ENCODE data around the gene ANK3. TPM values are rescaled to one million over a fixed set of nuclear protein-coding genes. Genes with fewer than 3 reads are reported as not detected.

The ANK3 gene
- total RNA-seq, 6 experiments from 2014 or later: not detected

DNA sequence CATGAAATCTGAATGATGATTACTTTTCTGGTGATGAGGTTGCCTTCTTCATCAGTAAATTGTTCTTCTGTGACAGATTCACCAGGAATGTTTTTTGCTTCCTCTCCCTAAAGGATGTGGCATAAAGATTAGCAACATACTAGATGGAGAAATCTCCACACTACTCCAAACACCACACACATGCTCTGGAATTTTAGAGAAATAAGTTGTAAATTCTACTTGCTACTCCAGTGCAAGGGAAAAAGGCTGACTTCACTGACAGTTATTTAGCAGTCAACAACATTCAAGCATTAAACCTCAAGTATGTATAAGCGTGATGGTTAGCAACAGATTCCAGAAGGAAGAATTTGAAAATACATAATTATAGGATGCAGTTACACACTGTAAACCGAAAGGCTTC, 345.4 kb downstream of the ANK3 start:
- H3K27ac Mint-ChIP-seq: no peak overlapping the region
- H3K4me1 Mint-ChIP-seq (ENCODE audit: low read depth): peaks cover 10% of the 10 kb centered on the region; the same call in 1 of the 2 replicates
- no peak for TF ChIP-seq CTCF (IDR thresholded peaks at IDR 0.05)
- H3K27me3 Mint-ChIP-seq (ENCODE audit: insufficient read depth): peaks cover 10% of the 10 kb centered on the region
- DNase-seq: no peak
- no peaks in the 10 kb centered on the region for H3K36me3 Mint-ChIP-seq (ENCODE audit: low read depth)
- H3K4me3 Mint-ChIP-seq: no peak overlapping the region
- no peaks in the 10 kb centered on the region for H3K9me3 Mint-ChIP-seq

GRCh38 chr10:60043561-60044241, 346.0 kb downstream of the ANK3 start:
- TF ChIP-seq CTCF (IDR thresholded peaks at IDR 0.05): no peak
- Mint-ChIP-seq H3K4me1 (ENCODE audit: low read depth) (peaks cover 10% of the 10 kb centered on the region; the same call in 1 of the 2 replicates), H3K36me3 (ENCODE audit: low read depth) (no peaks in the 10 kb centered on the region), H3K27ac (no peak overlapping the region), H3K27me3 (ENCODE audit: insufficient read depth) (peaks cover 11% of the 10 kb centered on the region), H3K4me3 (no peak overlapping the region), H3K9me3 (no peaks in the 10 kb centered on the region)
- DNase-seq: no peak

DNA sequence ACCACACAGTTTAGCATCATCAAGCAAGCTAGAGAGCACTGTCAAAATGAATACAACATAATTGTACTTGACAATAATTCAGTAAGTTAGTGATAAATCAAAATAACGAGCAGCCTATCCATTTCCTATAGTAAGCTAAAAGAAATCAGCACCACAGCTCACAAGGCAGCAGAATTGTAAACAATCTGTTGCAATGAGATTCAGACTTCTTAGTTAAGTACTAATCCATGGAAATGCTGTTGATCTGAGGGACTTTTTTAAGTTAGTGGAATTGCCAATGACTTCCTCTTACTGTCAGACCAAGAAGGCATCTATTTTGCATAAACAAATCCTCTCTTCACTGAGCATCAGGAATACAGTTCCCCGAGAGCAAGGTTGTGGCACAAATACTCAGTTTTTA, 346.8 kb downstream of the ANK3 start:
- TF ChIP-seq CTCF (IDR thresholded peaks at IDR 0.05): no peak
- Mint-ChIP-seq H3K4me1 (ENCODE audit: low read depth) (peaks cover 10% of the 10 kb centered on the region; the same call in 1 of the 2 replicates), H3K4me3 (no peak overlapping the region), H3K27ac (no peak overlapping the region), H3K36me3 (ENCODE audit: low read depth) (no peaks in the 10 kb centered on the region), H3K27me3 (ENCODE audit: insufficient read depth) (peaks cover 13% of the 10 kb centered on the region), H3K9me3 (no peaks in the 10 kb centered on the region)
- DNase-seq: no peak

- peaks cover 10% of the 10 kb centered on the region; the same call in 1 of the 2 replicates for H3K4me1 Mint-ChIP-seq (ENCODE audit: low read depth)
Observed at GRCh38 chr10:60042262-60042661, 347.4 kb downstream of the ANK3 start.

DNA sequence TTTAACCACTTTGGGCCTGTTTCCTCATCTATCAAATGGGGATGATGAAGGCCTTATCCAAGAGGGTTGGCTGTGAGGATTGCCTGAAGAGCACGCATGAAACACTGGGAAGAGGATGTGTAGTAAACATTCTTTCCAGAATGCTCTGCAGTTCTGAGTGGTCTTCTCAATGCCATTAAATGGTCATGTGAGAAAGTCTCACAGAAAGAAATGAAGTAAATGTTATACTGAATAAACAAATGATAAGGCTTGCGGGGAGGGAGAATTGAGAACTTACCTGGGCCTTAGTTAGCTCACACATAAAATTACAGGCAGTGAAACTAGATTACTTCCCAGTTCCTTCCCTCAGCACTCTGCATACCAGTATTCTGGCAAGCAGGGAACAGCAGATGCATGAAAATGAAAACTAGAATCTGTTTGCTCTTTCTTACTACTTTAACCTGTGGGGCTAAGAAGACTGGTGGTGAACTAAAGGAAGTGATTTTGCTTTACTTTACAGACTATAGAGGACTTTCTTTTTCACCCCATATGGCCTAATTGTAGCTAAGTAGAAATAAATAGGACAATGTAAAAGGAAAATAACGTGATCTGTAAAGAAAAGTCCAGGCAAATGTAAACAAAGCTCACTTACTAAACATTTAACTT, 348.1 kb downstream of the ANK3 start:
- Mint-ChIP-seq H3K27me3 (ENCODE audit: insufficient read depth) (peaks cover 13% of the 10 kb centered on the region), H3K4me3 (no peak overlapping the region), H3K4me1 (ENCODE audit: low read depth) (peaks cover 10% of the 10 kb centered on the region; the same call in 1 of the 2 replicates), H3K36me3 (ENCODE audit: low read depth) (no peaks in the 10 kb centered on the region), H3K9me3 (no peaks in the 10 kb centered on the region; the same call in 1 of the 2 replicates), H3K27ac (no peak overlapping the region)
- no peak for TF ChIP-seq CTCF (IDR thresholded peaks at IDR 0.05)
- DNase-seq: no peak

More at GRCh38 chr10:60042262-60042661, 347.4 kb downstream of the ANK3 start:
- Mint-ChIP-seq H3K27ac (no peak overlapping the region), H3K4me3 (no peak overlapping the region), H3K27me3 (ENCODE audit: insufficient read depth) (peaks cover 13% of the 10 kb centered on the region), H3K36me3 (ENCODE audit: low read depth) (no peaks in the 10 kb centered on the region), H3K9me3 (no peaks in the 10 kb centered on the region)
- DNase-seq: no peak
- TF ChIP-seq CTCF (IDR thresholded peaks at IDR 0.05): no peak
